Lower leg skin (tissue), 3 donors: Measurements from ENCODE around the gene GPSM1.

Experiments used
- CTCF ChIP-seq, 3 donors: fragments of 450-650 bp; IDR thresholded peaks; one replicate each; pipeline ENCODE4 v1.5.1; 2016; ENCODE audit warnings: antibody characterized with exemption in 3 of 3, mild to moderate bottlenecking in 3 of 3, moderate library complexity in 2 of 3
- POLR2A ChIP-seq, 2 donors: fragments of 450-650 bp; IDR thresholded peaks; one replicate each; pipeline ENCODE4 v1.6.1; 2016 to 2017; ENCODE audit warnings: antibody characterized with exemption in 2 of 2, mild to moderate bottlenecking in 1 of 2, moderate library complexity in 1 of 2

GRCh38 chr9:136336881-136337280 lies 9.5 kb downstream of the GPSM1 start:
- no peak for TF ChIP-seq CTCF (IDR thresholded peaks at IDR 0.05)
- TF ChIP-seq POLR2A (IDR thresholded peaks at IDR 0.05): no peak
